Neural progenitor cell (in vitro differentiated cells): ENCODE measurements around the gene RPS6KA2.

ENCODE experiments used
- CTCF ChIP-seq: fragments of 200-600 bp; sonication (generic); IDR thresholded peaks from 2 replicates; pipeline ENCODE4 v1.5.1; 2017; ENCODE audit warnings: antibody characterized with exemption, mild to moderate bottlenecking
- EZH2phosphoT487 ChIP-seq: fragments of 200-600 bp; sonication (generic); IDR thresholded peaks from 2 replicates; pipeline ENCODE4 v1.6.1; 2017; ENCODE audit warnings: antibody characterized with exemption

- no peak for TF ChIP-seq CTCF
- TF ChIP-seq EZH2phosphoT487: no peak
Observed at GRCh38 chr6:166430269-166430668, 196.8 kb downstream of the RPS6KA2 start.
